ENCODE measurements around the gene BDH1. TPM values are rescaled to one million over a fixed set of nuclear protein-coding genes. Genes with fewer than 3 reads are reported as not detected.

The BDH1 gene
- total and polyA plus RNA-seq, 2 of the 8 experiments (the other 6 are each of a cell fraction or from before 2014, with no cell fraction given) = 27.2 to 28.1 TPM

DNA sequence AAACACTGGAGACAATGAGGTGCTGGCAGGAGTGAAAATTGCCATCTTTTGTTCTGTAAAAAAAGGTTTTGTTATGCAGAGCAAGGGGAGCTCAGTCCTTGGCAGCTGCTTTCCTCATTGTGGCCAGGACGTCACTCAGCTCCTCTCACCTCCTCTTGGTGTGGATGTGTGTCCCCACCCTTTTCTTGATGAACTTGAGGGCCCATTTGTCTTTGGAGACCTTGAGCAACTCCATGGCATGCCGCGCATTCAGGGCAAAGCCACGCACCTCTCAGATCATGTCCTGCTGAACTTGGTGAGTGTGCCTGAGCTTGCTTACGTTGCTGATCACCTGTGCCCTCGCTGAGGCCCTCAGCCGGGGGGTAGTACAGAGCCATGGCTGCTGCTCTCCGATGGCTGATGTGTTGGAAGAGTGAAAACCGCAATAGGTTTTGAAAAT lies 24.5 kb upstream of the BDH1 start:
- Histone ChIP-seq H2BK5ac (ENCODE audit: low read depth, low read length) (peak overlapping the region; percentile 86; the same call in 1 of the 2 replicates), H2BK15ac (ENCODE audit: low read length) (no peak overlapping the region), H3K27ac (ENCODE audit: low read depth, low read length) (peak overlapping the region; percentile 44; the same call in 1 of the 2 replicates), H4K5ac (ENCODE audit: insufficient read length, low read depth, low read length) (no peak overlapping the region), H4K91ac (replicated peaks; ENCODE audit: insufficient read length, low read length) (peak overlapping the region; percentile 59), H2BK120ac (replicated peaks; ENCODE audit: low read depth, low read length) (peak overlapping the region; percentile 6), H3K4me3 (ENCODE audit: extremely low read depth in 1 of 4, insufficient read depth in 2 of 4, low read depth in 3 of 4, low read length in 4 of 4) (peak overlapping the region in 1 of 4 experiments; percentile 11; a peak in 1 of 8 replicates), H2BK12ac (ENCODE audit: low read depth, low read length) (peak overlapping the region; percentile 91), H2BK20ac (ENCODE audit: low read length) (peak overlapping the region; percentile 95), H3K56ac (replicated peaks; ENCODE audit: insufficient read length, low read depth, low read length) (no peak overlapping the region), H3K9me3 (ENCODE audit: insufficient read depth in 2 of 2, low read depth in 1 of 2, low read length in 1 of 2) (no peaks in the 10 kb centered on the region; a peak in 1 of 4 replicates), H3K18ac (ENCODE audit: extremely low read depth, low read length) (peak overlapping the region; percentile 63; the same call in 1 of the 2 replicates), H3K27me3 (replicated peaks in 1 of 4; ENCODE audit: control insufficient read depth in 3 of 4, extremely low read depth in 1 of 4, insufficient read depth in 3 of 4, low read length in 3 of 4) (no peaks in the 10 kb centered on the region), H2AFZ (ENCODE audit: low read length) (no peak overlapping the region), H3K4me1 (replicated peaks in 1 of 4; ENCODE audit: control insufficient read depth in 3 of 4, insufficient read depth in 4 of 4, low read length in 3 of 4) (peaks cover 11 to 27% (median 23%) of the 10 kb centered on the region in 4 experiments), H3K23ac (ENCODE audit: insufficient read length) (no peak overlapping the region), H3K36me3 (ENCODE audit: control insufficient read depth in 2 of 4, insufficient read depth in 4 of 4, low read length in 3 of 4) (no peaks in the 10 kb centered on the region), H3K79me2 (ENCODE audit: control insufficient read depth in 1 of 2, insufficient read depth in 2 of 2, low read length in 2 of 2) (no peaks in the 10 kb centered on the region), H3K79me1 (ENCODE audit: low read depth, low read length) (no peaks in the 10 kb centered on the region), H2AK5ac (ENCODE audit: low read depth, low read length) (peak overlapping the region; percentile 19; the same call in 1 of the 2 replicates), H3K9ac (replicated peaks in 1 of 4; ENCODE audit: extremely low read depth in 1 of 4, low read depth in 3 of 4, low read length in 3 of 4) (no peak overlapping the region), H4K20me1 (replicated peaks in 1 of 2; ENCODE audit: control insufficient read depth in 1 of 2, insufficient read depth in 2 of 2, low read length in 2 of 2) (no peaks in the 10 kb centered on the region), H3K23me2 (ENCODE audit: low read depth, low read length) (peaks cover 2% of the 10 kb centered on the region; the same call in 1 of the 2 replicates), H3K14ac (ENCODE audit: insufficient read length) (no peak overlapping the region), H4K8ac (ENCODE audit: extremely low read depth, insufficient read depth, low read length) (no peak overlapping the region), H3K4me2 (ENCODE audit: insufficient read depth in 1 of 2, low read depth in 2 of 2, low read length in 2 of 2) (peak overlapping the region; percentile 3 to 47; a peak in 2 of 4 replicates), H3K4ac (replicated peaks; ENCODE audit: insufficient read length, low read depth, low read length) (no peak overlapping the region)
- FAIRE-seq (peak; percentile 96), DNase-seq (ENCODE audit: low read depth in 1 of 2, low spot score in 2 of 2) (peak in 1 of 2 experiments; percentile 60)
- 56% methylated on average over 9 of the region's 9 CpGs; no CpG with 5 or more reads in 1 of the 2 experiments for WGBS, 2 experiments (ENCODE audit: extremely low coverage in 1 of 2, insufficient coverage in 1 of 2, insufficient read length in 1 of 2, insufficient replicate concordance in 2 of 2, low coverage in 1 of 2, low lambda C conversion rate in 2 of 2, missing lambda C conversion rate in 1 of 2)
- CTCF ChIA-PET (ENCODE audit: partially characterized antibody) = interaction anchor here (0.9 to 2.0 kb wide), 3 partner anchors 19 to 36 kb away, joined by 3 to 13 read pairs (median 9); no protein-coding TSS in a partner anchor
- POLR2A ChIA-PET (ENCODE audit: partially characterized antibody) = interaction anchor here (0.6 to 1.6 kb wide), 6 partner anchors 10 to 45 kb away, joined by 3 to 5 read pairs (median 3); partner anchors contain the start of gene BDH1
- TF ChIP-seq RFX5 (IDR thresholded peaks at IDR 0.05; ENCODE audit: borderline replicate concordance, low read depth, low read length) (no peak), TAF7 (optimal IDR thresholded peaks at IDR 0.05; ENCODE audit: borderline replicate concordance, low read depth, low read length) (no peak), TCF12 (IDR thresholded peaks at IDR 0.05; ENCODE audit: low read depth, low read length) (peak; percentile 80; the same call in 1 of the 2 replicates), CBX5 (IDR thresholded peaks at IDR 0.05; ENCODE audit: low read depth, low read length) (no peak), EGR1 (IDR thresholded peaks at IDR 0.05; ENCODE audit: borderline replicate concordance, low read depth, low read length) (no peak), ZNF274 (IDR thresholded peaks at IDR 0.05; ENCODE audit: borderline replicate concordance, extremely low read depth, low read length) (no peak), NANOG (IDR thresholded peaks at IDR 0.05; ENCODE audit: insufficient read depth, low read depth, low read length, poor library complexity, severe bottlenecking) (peak; percentile 58), ASH2L (IDR thresholded peaks at IDR 0.05; ENCODE audit: low read length) (peak; percentile 35)
- TF ChIP-seq, protein P1, sequence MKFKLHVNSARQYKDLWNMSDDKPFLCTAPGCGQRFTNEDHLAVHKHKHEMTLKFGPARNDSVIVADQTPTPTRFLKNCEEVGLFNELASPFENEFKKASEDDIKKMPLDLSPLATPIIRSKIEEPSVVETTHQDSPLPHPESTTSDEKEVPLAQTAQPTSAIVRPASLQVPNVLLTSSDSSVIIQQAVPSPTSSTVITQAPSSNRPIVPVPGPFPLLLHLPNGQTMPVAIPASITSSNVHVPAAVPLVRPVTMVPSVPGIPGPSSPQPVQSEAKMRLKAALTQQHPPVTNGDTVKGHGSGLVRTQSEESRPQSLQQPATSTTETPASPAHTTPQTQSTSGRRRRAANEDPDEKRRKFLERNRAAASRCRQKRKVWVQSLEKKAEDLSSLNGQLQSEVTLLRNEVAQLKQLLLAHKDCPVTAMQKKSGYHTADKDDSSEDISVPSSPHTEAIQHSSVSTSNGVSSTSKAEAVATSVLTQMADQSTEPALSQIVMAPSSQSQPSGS (IDR thresholded peaks at IDR 0.05; ENCODE audit: low read length) = no peak
- TF ChIP-seq, protein P2, sequence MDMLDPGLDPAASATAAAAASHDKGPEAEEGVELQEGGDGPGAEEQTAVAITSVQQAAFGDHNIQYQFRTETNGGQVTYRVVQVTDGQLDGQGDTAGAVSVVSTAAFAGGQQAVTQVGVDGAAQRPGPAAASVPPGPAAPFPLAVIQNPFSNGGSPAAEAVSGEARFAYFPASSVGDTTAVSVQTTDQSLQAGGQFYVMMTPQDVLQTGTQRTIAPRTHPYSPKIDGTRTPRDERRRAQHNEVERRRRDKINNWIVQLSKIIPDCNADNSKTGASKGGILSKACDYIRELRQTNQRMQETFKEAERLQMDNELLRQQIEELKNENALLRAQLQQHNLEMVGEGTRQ (IDR thresholded peaks at IDR 0.05; ENCODE audit: low read length) = no peak
